Caco-2 (cell line): ENCODE measurements around the gene TRIM72. TPM values are rescaled to one million over a fixed set of nuclear protein-coding genes. Genes with fewer than 3 reads are reported as not detected.

ENCODE experiments used
- BruUV-seq: library from RNA; stranded (reverse); fragments of 400-500 nt; replicated peaks from 2 replicates; lab custom pipeline; 2021; lab: Mats Ljungman, UMichigan
- CTCF ChIA-PET: fragments of 300-600 bp; sonication (Branson Sonifier 250); formaldehyde crosslinking; loops from one replicate; lab custom pipeline; 2022; ENCODE audit warnings: antibody characterized with exemption; lab: Charles Lee
- POLR2A ChIA-PET: fragments of 300-600 bp; sonication (Branson Sonifier 250); formaldehyde crosslinking; loops from one replicate; lab custom pipeline; 2022; ENCODE audit warnings: antibody characterized with exemption; lab: Charles Lee
- DNase-seq, 2 experiments: peaks; one replicate each; pipeline versions ENCODE4 v3.0.0 to v3.0.0-alpha.2; 2020 to 2022
- H3K27me3 ChIP-seq: replicated peaks from 2 replicates; pipeline ENCODE4 v1.6.0; 2011; ENCODE audit warnings: low read length; ENCODE audit not compliant: control insufficient read depth, insufficient read depth
- H3K36me3 ChIP-seq: 2 replicates; pipeline ENCODE4 v1.5.1; 2011; ENCODE audit warnings: low read length; ENCODE audit not compliant: control insufficient read depth, insufficient read depth
- H3K4me1 ChIP-seq: fragments of 250-450 bp; sonication (Bioruptor Pico); 2 replicates; pipeline ENCODE4 v1.5.1; 2020; ENCODE audit warnings: mild to moderate bottlenecking
- H3K4me3 ChIP-seq: 2 replicates; pipeline ENCODE4 v1.5.1; 2011; ENCODE audit warnings: low read depth, mild to moderate bottlenecking, control low read depth, low read length
- H3K9me3 ChIP-seq: fragments of 250-450 bp; sonication (Bioruptor Pico); 2 replicates; pipeline ENCODE4 v1.5.1; 2020; ENCODE audit warnings: mild to moderate bottlenecking, moderate library complexity
- H3K27ac Mint-ChIP-seq: one replicate; pipeline ENCODE4 v1.8.0; 2022; ENCODE audit warnings: mixed read lengths; ENCODE audit not compliant: unreplicated experiment
- H3K27me3 Mint-ChIP-seq: one replicate; pipeline ENCODE4 v1.8.0; 2022; ENCODE audit warnings: mixed read lengths; ENCODE audit not compliant: insufficient read depth, unreplicated experiment
- H3K36me3 Mint-ChIP-seq: one replicate; pipeline ENCODE4 v1.8.0; 2022; ENCODE audit warnings: mild to moderate bottlenecking, mixed read lengths; ENCODE audit not compliant: insufficient read depth, unreplicated experiment
- H3K4me1 Mint-ChIP-seq: one replicate; pipeline ENCODE4 v1.8.0; 2022; ENCODE audit warnings: low read depth, mixed read lengths; ENCODE audit not compliant: unreplicated experiment
- H3K4me3 Mint-ChIP-seq: one replicate; pipeline ENCODE4 v1.8.0; 2022; ENCODE audit warnings: mild to moderate bottlenecking, moderate library complexity, mixed read lengths; ENCODE audit not compliant: unreplicated experiment
- H3K9me3 Mint-ChIP-seq: one replicate; pipeline ENCODE4 v1.8.0; 2022; ENCODE audit warnings: mixed read lengths; ENCODE audit not compliant: unreplicated experiment
- intact Hi-C: fragments of 100-400 bp; cut with micrococcal nuclease; formaldehyde crosslinking; loops from one replicate; pipeline ENCODE4 v1.10.0; 2022; ENCODE audit not compliant: unreplicated experiment
- total RNA-seq: library from RNA; stranded (reverse); gene quantifications from 2 replicates; pipeline ENCODE4 v1.2.3, GENCODE V29; 2022
- TF ChIP-seq, protein P1 (sequence below), 2 experiments: fragments of 200-600 bp in 1 of 2; IDR thresholded peaks; 1 replicate in 1 of 2; 2 replicates in 1 of 2; pipeline versions ENCODE4 v1.5.1 to v1.8.0; 2011 to 2022; ENCODE audit warnings: antibody characterized with exemption in 1 of 2, control low read depth in 1 of 2, inconsistent platforms in 1 of 2, low read depth in 1 of 2, low read length in 1 of 2, mild to moderate bottlenecking in 1 of 2, moderate library complexity in 1 of 2; ENCODE audit not compliant: insufficient read depth in 1 of 2, severe bottlenecking in 1 of 2, unreplicated experiment in 1 of 2

TRIM72 gene
- total RNA-seq, 1 experiment from 2014 or later: 0.07 TPM

GRCh38 chr16:31221357-31222160 is 7.6 kb downstream of the TRIM72 start:
- ChIA-PET POLR2A (no interaction called here), CTCF (no interaction called here)
- no peak overlapping the region for H3K4me3 ChIP-seq
- intact Hi-C loops: no loop called here
- H3K4me3 Mint-ChIP-seq: no peak overlapping the region
- H3K4me1 ChIP-seq: no peaks in the 10 kb centered on the region
- no peaks in the 10 kb centered on the region for H3K36me3 Mint-ChIP-seq
- H3K9me3 ChIP-seq: no peaks in the 10 kb centered on the region
- H3K4me1 Mint-ChIP-seq: no peaks in the 10 kb centered on the region
- H3K27me3 Mint-ChIP-seq: peaks cover 3% of the 10 kb centered on the region
- TF ChIP-seq, protein P1, sequence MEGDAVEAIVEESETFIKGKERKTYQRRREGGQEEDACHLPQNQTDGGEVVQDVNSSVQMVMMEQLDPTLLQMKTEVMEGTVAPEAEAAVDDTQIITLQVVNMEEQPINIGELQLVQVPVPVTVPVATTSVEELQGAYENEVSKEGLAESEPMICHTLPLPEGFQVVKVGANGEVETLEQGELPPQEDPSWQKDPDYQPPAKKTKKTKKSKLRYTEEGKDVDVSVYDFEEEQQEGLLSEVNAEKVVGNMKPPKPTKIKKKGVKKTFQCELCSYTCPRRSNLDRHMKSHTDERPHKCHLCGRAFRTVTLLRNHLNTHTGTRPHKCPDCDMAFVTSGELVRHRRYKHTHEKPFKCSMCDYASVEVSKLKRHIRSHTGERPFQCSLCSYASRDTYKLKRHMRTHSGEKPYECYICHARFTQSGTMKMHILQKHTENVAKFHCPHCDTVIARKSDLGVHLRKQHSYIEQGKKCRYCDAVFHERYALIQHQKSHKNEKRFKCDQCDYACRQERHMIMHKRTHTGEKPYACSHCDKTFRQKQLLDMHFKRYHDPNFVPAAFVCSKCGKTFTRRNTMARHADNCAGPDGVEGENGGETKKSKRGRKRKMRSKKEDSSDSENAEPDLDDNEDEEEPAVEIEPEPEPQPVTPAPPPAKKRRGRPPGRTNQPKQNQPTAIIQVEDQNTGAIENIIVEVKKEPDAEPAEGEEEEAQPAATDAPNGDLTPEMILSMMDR (IDR thresholded peaks at IDR 0.05; ENCODE audit: insufficient read depth in 1 of 2, low read depth in 1 of 2, low read length in 1 of 2, severe bottlenecking in 1 of 2, unreplicated experiment in 1 of 2): no peak
- no peak for DNase-seq
- no peaks in the 10 kb centered on the region for H3K9me3 Mint-ChIP-seq
- BruUV-seq: no TSS peak
- H3K27me3 ChIP-seq: no peaks in the 10 kb centered on the region; the same call in 1 of the 2 replicates
- H3K36me3 ChIP-seq: no peaks in the 10 kb centered on the region
- no peak overlapping the region for H3K27ac Mint-ChIP-seq

GRCh38 chr16:31223044-31223443 is 9.1 kb downstream of the TRIM72 start:
- POLR2A ChIA-PET: no interaction called here
- CTCF ChIA-PET: no interaction called here

GRCh38 chr16:31224092-31224955 is 10.4 kb downstream of the TRIM72 start:
- no peaks in the 10 kb centered on the region; the same call in 1 of the 2 replicates for H3K27me3 ChIP-seq
- BruUV-seq: no TSS peak
- no peaks in the 10 kb centered on the region for H3K4me1 ChIP-seq
- Mint-ChIP-seq H3K4me3 (no peak overlapping the region), H3K27ac (no peak overlapping the region), H3K36me3 (no peaks in the 10 kb centered on the region), H3K27me3 (peaks cover 3% of the 10 kb centered on the region), H3K9me3 (no peaks in the 10 kb centered on the region), H3K4me1 (peaks cover 6% of the 10 kb centered on the region)
- no peak overlapping the region for H3K4me3 ChIP-seq
- no peaks in the 10 kb centered on the region for H3K9me3 ChIP-seq
- H3K36me3 ChIP-seq: no peaks in the 10 kb centered on the region
- ChIA-PET POLR2A (no interaction called here), CTCF (no interaction called here)
- DNase-seq: no peak
- TF ChIP-seq, protein P1 (IDR thresholded peaks at IDR 0.05; ENCODE audit: insufficient read depth in 1 of 2, low read depth in 1 of 2, low read length in 1 of 2, severe bottlenecking in 1 of 2, unreplicated experiment in 1 of 2): no peak
- intact Hi-C loops: no loop called here

More at GRCh38 chr16:31223044-31223443, 9.1 kb downstream of the TRIM72 start:
- Histone ChIP-seq H3K4me3 (no peak overlapping the region), H3K27me3 (no peaks in the 10 kb centered on the region; the same call in 1 of the 2 replicates), H3K9me3 (no peaks in the 10 kb centered on the region), H3K36me3 (no peaks in the 10 kb centered on the region), H3K4me1 (no peaks in the 10 kb centered on the region)
- peaks cover 3% of the 10 kb centered on the region for H3K27me3 Mint-ChIP-seq
- H3K4me1 Mint-ChIP-seq: no peaks in the 10 kb centered on the region
- BruUV-seq: no TSS peak
- no peak overlapping the region for H3K27ac Mint-ChIP-seq
- intact Hi-C loops: no loop called here
- DNase-seq: no peak
- H3K4me3 Mint-ChIP-seq: no peak overlapping the region
- H3K36me3 Mint-ChIP-seq: no peaks in the 10 kb centered on the region
- TF ChIP-seq, protein P1 (IDR thresholded peaks at IDR 0.05; ENCODE audit: insufficient read depth in 1 of 2, low read depth in 1 of 2, low read length in 1 of 2, severe bottlenecking in 1 of 2, unreplicated experiment in 1 of 2): no peak
- H3K9me3 Mint-ChIP-seq: no peaks in the 10 kb centered on the region
